ENCODE data around the gene PLCB1. TPM values are rescaled to one million over a fixed set of nuclear protein-coding genes. Genes with fewer than 3 reads are reported as not detected.

Gene PLCB1
- total and polyA plus RNA-seq, 3 experiments from 2014 or later, result 8.5 to 9.9 (median 8.8) TPM

- no peaks in the 10 kb centered on the region for H3K4me1 ChIP-seq (ENCODE audit: insufficient read depth, low read length)
- H3K27me3 ChIP-seq (ENCODE audit: insufficient read depth, low read length, poor library complexity, severe bottlenecking), result no peaks in the 10 kb centered on the region
- Mint-ChIP-seq H3K9me3 (peaks cover 0 to 9% (median 4%) of the 10 kb centered on the region in 5 donors), H3K27ac (no peak overlapping the region), H3K27me3 (no peaks in the 10 kb centered on the region), H3K36me3 (peaks cover 0 to 11% (median 2%) of the 10 kb centered on the region in 3 donors), H3K4me3 (no peak overlapping the region), H3K4me1 (no peaks in the 10 kb centered on the region)
- no peak overlapping the region for H3K27ac ChIP-seq (ENCODE audit: low read depth, low read length)
- no peak for DNase-seq
- H3K9me3 ChIP-seq (ENCODE audit: low read length), result no peaks in the 10 kb centered on the region
- POLR2A ChIA-PET, result no interaction called here
- CTCF ChIA-PET, result no interaction called here
- H3K4me3 ChIP-seq (ENCODE audit: low read length), result no peak overlapping the region
- no peaks in the 10 kb centered on the region for H3K36me3 ChIP-seq (ENCODE audit: insufficient read depth, low read length)
These were observed 782.4 kb downstream of the PLCB1 start for GRCh38 chr20:8914421-8914820.

- H3K4me3 Mint-ChIP-seq, result no peak overlapping the region
- H3K27ac Mint-ChIP-seq, result no peak overlapping the region
- CTCF ChIA-PET, result no interaction called here
- Histone ChIP-seq H3K27me3 (ENCODE audit: insufficient read depth, low read length, poor library complexity, severe bottlenecking) (no peaks in the 10 kb centered on the region), H3K4me3 (ENCODE audit: low read length) (no peak overlapping the region), H3K36me3 (ENCODE audit: insufficient read depth, low read length) (no peaks in the 10 kb centered on the region), H3K27ac (ENCODE audit: low read depth, low read length) (no peak overlapping the region), H3K4me1 (ENCODE audit: insufficient read depth, low read length) (no peaks in the 10 kb centered on the region), H3K9me3 (ENCODE audit: low read length) (no peaks in the 10 kb centered on the region)
- H3K4me1 Mint-ChIP-seq, result no peaks in the 10 kb centered on the region
- no peak for DNase-seq
- H3K9me3 Mint-ChIP-seq, result peaks cover 0 to 9% (median 4%) of the 10 kb centered on the region in 5 donors
- H3K36me3 Mint-ChIP-seq, result peaks cover 0 to 11% (median 2%) of the 10 kb centered on the region in 3 donors
- POLR2A ChIA-PET, result no interaction called here
- H3K27me3 Mint-ChIP-seq, result no peaks in the 10 kb centered on the region
These were observed 785.0 kb downstream of the PLCB1 start for GRCh38 chr20:8917084-8917483.

- H3K4me3 ChIP-seq (ENCODE audit: low read length), result no peak overlapping the region
- no peak overlapping the region for H3K27ac Mint-ChIP-seq
- no peaks in the 10 kb centered on the region for H3K27me3 Mint-ChIP-seq
- DNase-seq, result no peak
- POLR2A ChIA-PET, result no interaction called here
- H3K27ac ChIP-seq (ENCODE audit: low read depth, low read length), result no peak overlapping the region
- H3K4me3 Mint-ChIP-seq, result no peak overlapping the region
- H3K4me1 Mint-ChIP-seq, result no peaks in the 10 kb centered on the region
- H3K4me1 ChIP-seq (ENCODE audit: insufficient read depth, low read length), result no peaks in the 10 kb centered on the region
- peaks cover 0 to 11% (median 2%) of the 10 kb centered on the region in 3 donors for H3K36me3 Mint-ChIP-seq
- no peaks in the 10 kb centered on the region for H3K27me3 ChIP-seq (ENCODE audit: insufficient read depth, low read length, poor library complexity, severe bottlenecking)
- no peaks in the 10 kb centered on the region for H3K9me3 ChIP-seq (ENCODE audit: low read length)
- CTCF ChIA-PET, result no interaction called here
- H3K36me3 ChIP-seq (ENCODE audit: insufficient read depth, low read length), result no peaks in the 10 kb centered on the region
- H3K9me3 Mint-ChIP-seq, result peaks cover 0 to 9% (median 4%) of the 10 kb centered on the region in 5 donors
These were observed 786.1 kb downstream of the PLCB1 start for GRCh38 chr20:8918145-8918544.

GRCh38 chr20:8924539-8924938 is 792.5 kb downstream of the PLCB1 start:
- Mint-ChIP-seq H3K4me3 (no peak overlapping the region), H3K9me3 (peaks cover 0 to 5% (median 0%) of the 10 kb centered on the region in 5 donors), H3K27ac (no peak overlapping the region), H3K36me3 (no peaks in the 10 kb centered on the region), H3K27me3 (no peaks in the 10 kb centered on the region), H3K4me1 (no peaks in the 10 kb centered on the region)
- Histone ChIP-seq H3K9me3 (ENCODE audit: low read length) (peaks cover 3% of the 10 kb centered on the region), H3K4me3 (ENCODE audit: low read length) (no peak overlapping the region), H3K27me3 (ENCODE audit: insufficient read depth, low read length, poor library complexity, severe bottlenecking) (no peaks in the 10 kb centered on the region), H3K36me3 (ENCODE audit: insufficient read depth, low read length) (no peaks in the 10 kb centered on the region), H3K4me1 (ENCODE audit: insufficient read depth, low read length) (no peaks in the 10 kb centered on the region), H3K27ac (ENCODE audit: low read depth, low read length) (no peak overlapping the region)
- POLR2A ChIA-PET, result no interaction called here
- CTCF ChIA-PET, result no interaction called here
- no peak for DNase-seq

- no peak overlapping the region for H3K27ac Mint-ChIP-seq
- H3K9me3 ChIP-seq (ENCODE audit: low read length), result peaks cover 6% of the 10 kb centered on the region
- no peaks in the 10 kb centered on the region for H3K27me3 Mint-ChIP-seq
- no peak for DNase-seq
- H3K4me1 ChIP-seq (ENCODE audit: insufficient read depth, low read length), result no peaks in the 10 kb centered on the region
- no peaks in the 10 kb centered on the region for H3K9me3 Mint-ChIP-seq
- ChIA-PET CTCF (no interaction called here), POLR2A (no interaction called here)
- no peak overlapping the region for H3K27ac ChIP-seq (ENCODE audit: low read depth, low read length)
- no peaks in the 10 kb centered on the region for H3K4me1 Mint-ChIP-seq
- H3K4me3 Mint-ChIP-seq, result no peak overlapping the region
- no peaks in the 10 kb centered on the region for H3K27me3 ChIP-seq (ENCODE audit: insufficient read depth, low read length, poor library complexity, severe bottlenecking)
- H3K36me3 ChIP-seq (ENCODE audit: insufficient read depth, low read length), result no peaks in the 10 kb centered on the region
- no peak overlapping the region for H3K4me3 ChIP-seq (ENCODE audit: low read length)
- no peaks in the 10 kb centered on the region for H3K36me3 Mint-ChIP-seq
These were observed 798.7 kb downstream of the PLCB1 start for GRCh38 chr20:8930726-8931125.

GRCh38 chr20:8932192-8933165 is 800.4 kb downstream of the PLCB1 start:
- Mint-ChIP-seq H3K4me3 (no peak overlapping the region), H3K4me1 (no peaks in the 10 kb centered on the region), H3K36me3 (no peaks in the 10 kb centered on the region), H3K27me3 (no peaks in the 10 kb centered on the region), H3K9me3 (peaks cover 0 to 2% (median 0%) of the 10 kb centered on the region in 5 donors), H3K27ac (no peak overlapping the region)
- H3K27me3 ChIP-seq (ENCODE audit: insufficient read depth, low read length, poor library complexity, severe bottlenecking), result no peaks in the 10 kb centered on the region
- no peak for DNase-seq
- no peaks in the 10 kb centered on the region for H3K36me3 ChIP-seq (ENCODE audit: insufficient read depth, low read length)
- H3K27ac ChIP-seq (ENCODE audit: low read depth, low read length), result no peak overlapping the region
- ChIA-PET CTCF (no interaction called here), POLR2A (no interaction called here)
- H3K4me1 ChIP-seq (ENCODE audit: insufficient read depth, low read length), result no peaks in the 10 kb centered on the region
- H3K9me3 ChIP-seq (ENCODE audit: low read length), result peaks cover 6% of the 10 kb centered on the region
- no peak overlapping the region for H3K4me3 ChIP-seq (ENCODE audit: low read length)

- Mint-ChIP-seq H3K27me3 (no peaks in the 10 kb centered on the region), H3K4me3 (no peak overlapping the region), H3K4me1 (no peaks in the 10 kb centered on the region), H3K27ac (peak overlapping the region in 1 of 8 donors; percentile 15), H3K36me3 (no peaks in the 10 kb centered on the region), H3K9me3 (peaks cover 0 to 2% (median 0%) of the 10 kb centered on the region in 5 donors)
- H3K9me3 ChIP-seq (ENCODE audit: low read length), result peaks cover 6% of the 10 kb centered on the region
- H3K27ac ChIP-seq (ENCODE audit: low read depth, low read length), result no peak overlapping the region
- ChIA-PET CTCF (no interaction called here), POLR2A (no interaction called here)
- no peak overlapping the region for H3K4me3 ChIP-seq (ENCODE audit: low read length)
- no peaks in the 10 kb centered on the region for H3K4me1 ChIP-seq (ENCODE audit: insufficient read depth, low read length)
- H3K36me3 ChIP-seq (ENCODE audit: insufficient read depth, low read length), result no peaks in the 10 kb centered on the region
- no peak for DNase-seq
- H3K27me3 ChIP-seq (ENCODE audit: insufficient read depth, low read length, poor library complexity, severe bottlenecking), result no peaks in the 10 kb centered on the region
These were observed 801.3 kb downstream of the PLCB1 start for GRCh38 chr20:8933381-8933807.

- Histone ChIP-seq H3K27ac (ENCODE audit: low read depth, low read length) (no peak overlapping the region), H3K4me3 (ENCODE audit: low read length) (no peak overlapping the region), H3K4me1 (ENCODE audit: insufficient read depth, low read length) (no peaks in the 10 kb centered on the region), H3K36me3 (ENCODE audit: insufficient read depth, low read length) (no peaks in the 10 kb centered on the region), H3K9me3 (ENCODE audit: low read length) (peaks cover 5% of the 10 kb centered on the region), H3K27me3 (ENCODE audit: insufficient read depth, low read length, poor library complexity, severe bottlenecking) (no peaks in the 10 kb centered on the region)
- H3K36me3 Mint-ChIP-seq, result no peaks in the 10 kb centered on the region
- H3K27me3 Mint-ChIP-seq, result no peaks in the 10 kb centered on the region
- no peaks in the 10 kb centered on the region for H3K4me1 Mint-ChIP-seq
- ChIA-PET CTCF (no interaction called here), POLR2A (no interaction called here)
- DNase-seq, result no peak
- H3K27ac Mint-ChIP-seq, result no peak overlapping the region
- no peak overlapping the region for H3K4me3 Mint-ChIP-seq
- H3K9me3 Mint-ChIP-seq, result peaks cover 0 to 2% (median 0%) of the 10 kb centered on the region in 5 donors
These were observed 802.3 kb downstream of the PLCB1 start for GRCh38 chr20:8934362-8934761.
